Activated CD4-positive, alpha-beta T cell treated with anti-CD3 and anti-CD28 coated beads, Interleukin-2, amount 50 U/mL, for 16 hours (primary cell): Measurements from ENCODE around the gene GLIPR1.
"Not testable (repeated sequence)": the region's sequence is repeated elsewhere in the genome, so short reads cannot be mapped to it uniquely, and the experiment has no call there.

Experiments used
- DNase-seq: peaks from one replicate; pipeline ENCODE4 v3.0.0-alpha.2; 2020

GLIPR1 gene

GRCh38 chr12:75476071-75476470 lies 4.5 kb upstream of the GLIPR1 start:
- DNase-seq = no peak

DNA sequence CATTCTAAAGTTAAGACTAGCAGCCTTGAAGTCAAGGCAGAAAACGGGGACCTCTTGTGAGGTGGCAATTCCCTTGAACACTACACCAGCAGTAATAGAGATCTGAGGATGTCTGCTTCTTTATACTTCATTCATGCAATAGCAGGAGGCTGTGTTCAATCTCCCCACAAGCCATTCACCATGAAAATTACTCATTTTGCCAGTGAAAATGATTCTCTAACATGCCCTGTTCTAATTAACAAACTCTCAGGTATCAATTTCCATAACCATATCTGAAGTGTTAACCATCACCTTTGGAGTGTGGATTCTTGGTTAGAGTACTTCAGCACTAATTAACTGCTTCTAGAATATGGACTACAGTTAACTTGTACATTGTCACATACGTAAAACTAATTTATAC lies 3.4 kb upstream of the GLIPR1 start:
- DNase-seq = peak; percentile 35

DNA sequence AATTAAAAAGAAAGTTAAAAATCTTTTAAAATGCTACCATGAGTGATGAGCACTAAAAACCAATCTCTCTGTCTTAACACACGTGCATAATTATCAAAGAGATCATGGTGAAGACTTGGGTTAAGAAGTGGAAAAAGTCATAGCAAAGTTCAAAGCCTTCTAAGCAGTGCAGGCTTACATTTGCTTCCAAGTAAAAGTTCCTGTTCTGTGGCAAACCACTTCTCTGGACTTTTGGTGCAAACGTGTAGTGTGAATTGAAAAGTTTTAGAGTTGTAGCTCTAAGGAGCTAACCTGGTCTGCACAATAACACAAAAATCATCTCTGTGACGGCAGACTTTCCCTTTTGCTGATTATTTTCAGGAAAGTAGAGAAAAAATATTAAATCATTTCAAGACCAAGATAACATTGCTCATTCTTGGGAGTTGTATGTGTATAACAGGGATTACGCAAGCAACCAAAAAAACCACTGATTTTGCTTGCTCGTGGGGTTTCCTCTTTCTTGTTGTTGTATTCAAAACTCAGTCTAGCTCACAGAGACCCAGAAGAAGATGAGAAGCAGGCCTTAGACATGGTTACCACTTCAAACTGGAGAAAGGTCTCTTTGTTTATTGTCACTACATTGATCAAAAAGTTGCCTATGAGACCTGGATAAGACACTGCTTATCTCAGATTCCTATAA lies 2.3 kb upstream of the GLIPR1 start:
- DNase-seq = peak; percentile 85

DNA sequence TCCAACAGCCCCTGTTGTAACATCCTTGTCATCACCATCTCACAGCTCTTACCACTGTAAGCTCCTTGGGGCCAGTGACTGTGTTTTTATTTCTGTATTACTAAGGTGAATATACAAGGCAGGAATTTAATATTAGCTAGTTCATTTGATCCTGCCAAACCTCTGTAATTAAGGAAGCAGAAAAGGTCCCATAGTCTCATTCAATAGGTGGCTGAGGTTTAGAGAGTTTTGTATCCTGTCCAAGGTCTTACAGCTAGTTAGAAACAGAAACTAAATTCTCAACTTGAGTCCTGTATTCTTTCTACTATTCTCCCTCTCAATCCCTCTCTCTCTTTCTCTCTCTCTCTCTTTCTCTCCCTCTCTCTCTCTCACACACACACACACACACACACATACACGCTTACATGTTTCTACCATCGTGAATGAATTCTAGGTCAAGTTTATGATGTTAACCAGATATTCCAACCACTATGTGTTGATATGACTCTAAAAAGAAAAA lies 543 bp upstream of the GLIPR1 start:
- DNase-seq = peak; percentile 41

DNA sequence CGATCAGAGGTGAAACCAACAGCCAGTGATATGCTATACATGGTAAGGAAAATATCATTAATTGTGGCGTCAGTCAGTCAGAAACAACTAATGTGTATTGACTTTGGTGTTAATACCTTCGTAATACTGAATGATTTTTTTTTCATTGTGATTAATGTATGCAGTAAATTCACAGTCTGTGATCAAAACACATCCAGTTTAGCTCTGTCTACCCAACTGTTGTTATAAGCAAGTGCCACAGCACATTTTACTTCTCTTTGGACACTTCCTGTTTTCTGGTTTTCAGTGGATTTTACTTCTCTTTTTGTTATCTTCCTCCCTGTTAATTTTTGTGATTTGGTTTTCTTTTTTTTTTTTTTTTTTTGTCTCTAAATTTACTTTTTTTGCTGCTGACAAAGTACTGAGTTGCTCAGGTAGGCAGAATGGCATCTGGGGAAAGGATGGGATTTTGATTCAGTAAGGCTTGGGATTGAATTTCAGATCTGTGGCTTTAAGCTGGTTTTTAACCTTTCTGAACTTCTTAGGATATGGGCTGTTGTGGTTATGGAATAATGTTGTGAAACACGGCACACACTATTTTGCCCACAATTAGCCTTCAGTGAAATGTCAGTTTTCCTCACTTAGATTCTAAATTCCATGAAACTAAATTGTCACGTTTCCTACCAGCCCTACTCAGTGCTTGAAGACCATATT lies 604 bp downstream of the GLIPR1 start:
- no peak for DNase-seq

GRCh38 chr12:75481774-75482173 lies 1.2 kb downstream of the GLIPR1 start:
- no peak for DNase-seq

GRCh38 chr12:75482646-75483045 lies 2.1 kb downstream of the GLIPR1 start:
- DNase-seq = peak; percentile 19

- DNase-seq = no peak
Measured at GRCh38 chr12:75483431-75483830, 2.9 kb downstream of the GLIPR1 start.

DNA sequence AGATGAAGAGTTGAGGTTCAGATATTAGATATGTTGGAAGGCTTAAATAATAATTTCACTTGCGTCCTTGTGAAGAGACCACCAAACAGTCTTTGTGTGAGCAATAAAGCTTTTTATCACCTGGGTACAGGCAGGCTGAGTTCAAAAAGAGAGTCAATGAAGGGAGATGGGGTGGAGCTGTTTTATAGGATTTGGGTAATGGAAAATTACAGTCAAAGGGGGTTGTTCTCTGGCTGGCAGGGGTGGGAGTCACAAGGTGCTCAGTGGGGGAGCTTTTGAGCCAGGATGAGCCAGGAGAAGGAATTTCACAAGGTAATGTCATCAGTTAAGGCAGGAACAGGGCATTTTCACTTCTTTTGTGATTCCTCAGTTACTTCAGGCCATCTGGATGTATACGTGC lies 3.9 kb downstream of the GLIPR1 start:
- DNase-seq = not testable (repeated sequence)

DNA sequence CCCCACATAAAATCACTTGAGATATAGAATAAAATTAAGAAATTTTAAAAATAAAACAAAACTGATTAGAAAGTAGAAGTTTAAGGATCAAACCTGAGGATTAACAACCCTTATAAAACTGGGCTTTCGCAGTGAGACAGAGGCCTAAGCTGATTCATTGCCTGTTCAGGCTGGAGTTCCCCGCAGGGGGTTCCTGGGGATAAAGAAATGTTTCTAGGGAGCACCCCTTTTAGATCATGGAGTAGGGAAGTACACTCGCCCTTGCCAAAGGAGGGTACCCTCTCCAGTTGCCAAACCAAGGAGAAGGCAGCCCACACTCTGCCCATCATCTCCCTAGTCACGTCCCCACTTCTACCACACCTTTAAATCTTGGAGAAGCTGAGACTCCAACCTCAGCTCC lies 6.8 kb downstream of the GLIPR1 start:
- DNase-seq = no peak

DNA sequence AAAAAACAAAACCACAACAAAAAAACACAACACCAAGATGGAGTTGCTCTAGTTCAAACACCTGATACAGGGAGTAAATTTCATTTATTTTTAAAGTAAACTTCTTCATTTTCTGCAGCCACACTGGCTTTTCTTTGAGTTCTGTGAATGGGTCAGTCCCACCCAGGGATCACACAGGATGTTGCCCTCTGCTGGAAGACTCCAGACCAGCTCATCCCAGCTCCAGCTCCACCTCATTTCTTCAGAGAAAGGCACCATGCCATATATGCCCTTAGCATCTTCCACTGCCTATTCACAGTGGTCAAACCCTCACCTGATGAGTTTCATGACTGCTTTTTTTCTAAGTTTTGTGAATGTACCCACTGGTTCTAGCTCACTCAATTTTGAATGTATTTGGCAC lies 8.0 kb downstream of the GLIPR1 start:
- DNase-seq = peak; percentile 25

GRCh38 chr12:75489187-75489586 lies 8.6 kb downstream of the GLIPR1 start:
- DNase-seq = no peak

- DNase-seq = peak; percentile 72
Measured at GRCh38 chr12:75489613-75490210, 9.2 kb downstream of the GLIPR1 start.

- no peak for DNase-seq
Measured at GRCh38 chr12:75491169-75491568, 10.6 kb downstream of the GLIPR1 start.

DNA sequence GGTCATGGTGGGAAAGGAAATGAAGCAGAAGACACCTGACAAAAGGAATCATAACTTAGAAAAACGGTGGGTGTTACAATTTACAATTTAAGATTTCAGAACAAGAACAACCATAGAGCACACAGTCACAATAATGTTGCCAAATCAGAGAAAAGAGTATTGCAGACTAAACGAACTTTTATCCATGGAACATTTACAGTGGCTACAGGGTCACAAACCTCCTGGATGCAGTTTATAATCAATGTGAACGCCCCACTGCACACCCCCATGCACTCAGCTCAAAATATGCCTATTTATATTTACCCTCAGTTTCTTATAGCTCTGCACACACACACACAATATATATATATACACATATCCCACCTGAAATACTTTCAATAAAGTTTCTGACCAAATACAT lies 22.9 kb downstream of the GLIPR1 start:
- DNase-seq = no peak

- DNase-seq = no peak
Measured at GRCh38 chr12:75503866-75504265, 23.3 kb downstream of the GLIPR1 start.

DNA sequence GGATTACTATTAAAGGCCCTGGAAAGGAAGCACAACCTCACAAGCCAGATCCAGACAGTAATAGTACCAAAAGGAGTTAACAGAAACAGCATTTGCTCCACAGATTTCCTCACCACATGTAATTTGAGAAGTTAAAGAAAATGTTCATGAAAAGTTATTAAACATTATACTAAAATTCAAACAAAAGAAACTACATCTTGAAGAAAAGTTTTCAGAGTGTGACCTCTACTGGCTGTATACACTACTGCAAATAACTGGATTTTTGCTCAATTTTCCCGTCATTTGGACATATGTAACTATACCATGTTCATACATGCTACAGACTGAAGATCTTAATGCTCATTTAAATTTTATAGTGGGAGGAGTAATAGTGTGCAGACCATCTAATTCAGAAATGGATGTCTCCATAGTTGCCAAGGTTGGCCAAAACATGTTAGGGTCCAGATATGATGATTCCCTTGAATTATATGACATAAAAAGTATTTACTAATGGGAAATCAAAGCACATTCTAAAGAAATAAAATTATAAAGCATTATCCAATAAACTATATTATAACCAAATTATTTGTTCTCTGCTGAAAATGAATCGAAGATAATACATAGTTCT lies 25.3 kb downstream of the GLIPR1 start:
- no peak for DNase-seq

- DNase-seq = no peak
Measured at GRCh38 chr12:75507086-75507485, 26.5 kb downstream of the GLIPR1 start.

GRCh38 chr12:75508159-75508558 lies 27.6 kb downstream of the GLIPR1 start:
- no peak for DNase-seq

DNA sequence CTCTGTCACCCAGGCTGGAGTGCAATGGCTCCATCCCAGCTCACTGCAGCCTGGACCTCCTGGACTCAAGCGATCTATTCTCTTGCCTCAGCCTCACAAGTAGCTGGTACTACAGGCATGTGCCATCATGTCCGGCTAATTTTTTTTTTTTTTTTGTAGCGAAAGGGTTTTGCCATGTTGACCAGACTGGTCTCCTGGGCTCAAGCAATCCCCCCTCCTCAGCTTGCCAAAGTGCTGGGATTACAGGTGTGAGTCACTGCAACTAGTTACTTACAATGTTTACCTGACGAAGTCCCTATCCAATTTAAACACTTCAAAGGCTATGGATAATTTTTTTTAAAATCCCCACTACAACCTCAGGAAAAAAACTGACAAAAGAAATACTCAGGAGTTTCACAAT lies 29.1 kb downstream of the GLIPR1 start:
- no peak for DNase-seq

GRCh38 chr12:75511116-75512048 lies 30.8 kb downstream of the GLIPR1 start, which contains the start of gene KRR1:
Gene KRR1 (minus strand): TSS chr12:75511609. CDS start chr12:75511597, 12 bp downstream.
- DNase-seq = peak; percentile 97

- DNase-seq = not testable (repeated sequence)
Measured at GRCh38 chr12:75521224-75521623, 40.7 kb downstream of the GLIPR1 start.
